ENCODE results near the gene ICAM1. TPM values are rescaled to one million over a fixed set of nuclear protein-coding genes. Genes with fewer than 3 reads are reported as not detected.

Gene ICAM1
- total and polyA plus RNA-seq, 2 of the 13 experiments (the other 11 are each of a cell fraction or from before 2014, with no cell fraction given), result 37.9 to 98.4 TPM

DNA sequence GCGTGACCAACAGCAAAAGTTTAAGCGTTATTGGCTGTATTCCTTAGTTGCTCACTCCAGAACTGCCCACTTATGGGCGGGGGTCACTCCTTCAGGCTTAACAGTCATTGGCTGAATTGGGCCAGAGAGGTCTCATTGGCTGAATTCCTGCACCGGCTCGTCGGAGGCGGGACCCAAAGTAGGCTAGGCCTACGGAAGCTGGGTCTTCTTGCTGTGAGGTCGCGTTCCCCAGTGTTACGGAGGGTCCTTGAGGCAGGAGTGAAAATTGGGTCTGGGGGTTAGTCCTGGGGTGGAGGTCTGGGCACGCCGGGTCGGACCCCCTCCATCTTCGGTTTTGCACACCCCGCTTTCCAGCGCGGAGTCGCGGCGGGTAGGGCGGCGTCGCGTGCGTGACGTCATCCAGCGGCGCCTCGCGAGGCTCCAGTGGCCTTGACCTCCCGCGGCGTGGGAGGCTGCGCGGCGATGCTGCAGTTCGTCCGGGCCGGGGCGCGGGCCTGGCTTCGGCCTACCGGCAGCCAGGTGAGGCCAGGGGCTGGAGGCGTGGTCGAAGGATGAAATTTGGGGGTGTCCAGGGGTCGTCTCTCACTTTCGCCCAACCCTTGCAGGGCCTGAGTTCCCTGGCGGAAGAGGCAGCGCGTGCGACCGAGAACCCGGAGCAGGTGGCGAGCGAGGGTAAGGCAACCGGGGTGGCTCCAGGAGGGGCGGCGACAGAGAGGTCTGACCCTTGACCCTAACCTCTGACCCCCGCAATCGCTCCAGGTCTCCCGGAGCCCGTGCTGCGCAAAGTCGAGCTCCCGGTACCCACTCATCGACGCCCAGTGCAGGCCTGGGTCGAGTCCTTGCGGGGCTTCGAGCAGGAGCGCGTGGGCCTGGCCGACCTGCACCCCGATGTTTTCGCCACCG is 18.9 kb upstream of the ICAM1 start, which contains the start of gene MRPL4 (continued):
- peak; percentile 58; the same call in 1 of the 2 replicates for TF ChIP-seq ZNF790 (CRISPR knock-in tag; IDR thresholded peaks at IDR 0.05; ENCODE audit: borderline replicate concordance)
- TF ChIP-seq ZNF569 (CRISPR knock-in tag; IDR thresholded peaks at IDR 0.05; ENCODE audit: borderline replicate concordance), result no peak
- TF ChIP-seq, protein P1, sequence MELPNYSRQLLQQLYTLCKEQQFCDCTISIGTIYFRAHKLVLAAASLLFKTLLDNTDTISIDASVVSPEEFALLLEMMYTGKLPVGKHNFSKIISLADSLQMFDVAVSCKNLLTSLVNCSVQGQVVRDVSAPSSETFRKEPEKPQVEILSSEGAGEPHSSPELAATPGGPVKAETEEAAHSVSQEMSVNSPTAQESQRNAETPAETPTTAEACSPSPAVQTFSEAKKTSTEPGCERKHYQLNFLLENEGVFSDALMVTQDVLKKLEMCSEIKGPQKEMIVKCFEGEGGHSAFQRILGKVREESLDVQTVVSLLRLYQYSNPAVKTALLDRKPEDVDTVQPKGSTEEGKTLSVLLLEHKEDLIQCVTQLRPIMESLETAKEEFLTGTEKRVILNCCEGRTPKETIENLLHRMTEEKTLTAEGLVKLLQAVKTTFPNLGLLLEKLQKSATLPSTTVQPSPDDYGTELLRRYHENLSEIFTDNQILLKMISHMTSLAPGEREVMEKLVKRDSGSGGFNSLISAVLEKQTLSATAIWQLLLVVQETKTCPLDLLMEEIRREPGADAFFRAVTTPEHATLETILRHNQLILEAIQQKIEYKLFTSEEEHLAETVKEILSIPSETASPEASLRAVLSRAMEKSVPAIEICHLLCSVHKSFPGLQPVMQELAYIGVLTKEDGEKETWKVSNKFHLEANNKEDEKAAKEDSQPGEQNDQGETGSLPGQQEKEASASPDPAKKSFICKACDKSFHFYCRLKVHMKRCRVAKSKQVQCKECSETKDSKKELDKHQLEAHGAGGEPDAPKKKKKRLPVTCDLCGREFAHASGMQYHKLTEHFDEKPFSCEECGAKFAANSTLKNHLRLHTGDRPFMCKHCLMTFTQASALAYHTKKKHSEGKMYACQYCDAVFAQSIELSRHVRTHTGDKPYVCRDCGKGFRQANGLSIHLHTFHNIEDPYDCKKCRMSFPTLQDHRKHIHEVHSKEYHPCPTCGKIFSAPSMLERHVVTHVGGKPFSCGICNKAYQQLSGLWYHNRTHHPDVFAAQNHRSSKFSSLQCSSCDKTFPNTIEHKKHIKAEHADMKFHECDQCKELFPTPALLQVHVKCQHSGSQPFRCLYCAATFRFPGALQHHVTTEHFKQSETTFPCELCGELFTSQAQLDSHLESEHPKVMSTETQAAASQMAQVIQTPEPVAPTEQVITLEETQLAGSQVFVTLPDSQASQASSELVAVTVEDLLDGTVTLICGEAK (IDR thresholded peaks at IDR 0.05), result no peak
- TF ChIP-seq, protein P1 (CRISPR knock-in tag; IDR thresholded peaks at IDR 0.05), result peak; percentile 75; the same call in 1 of the 2 replicates
- TF ChIP-seq KDM4B (CRISPR knock-in tag; IDR thresholded peaks at IDR 0.05), result no peak; the same call in 1 of the 2 replicates
- TF ChIP-seq, protein P2, sequence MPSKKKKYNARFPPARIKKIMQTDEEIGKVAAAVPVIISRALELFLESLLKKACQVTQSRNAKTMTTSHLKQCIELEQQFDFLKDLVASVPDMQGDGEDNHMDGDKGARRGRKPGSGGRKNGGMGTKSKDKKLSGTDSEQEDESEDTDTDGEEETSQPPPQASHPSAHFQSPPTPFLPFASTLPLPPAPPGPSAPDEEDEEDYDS (CRISPR knock-in tag; IDR thresholded peaks at IDR 0.05), result 0 out of 2 replicates have a peak, but pooled peaks have one; percentile 18
- 0 out of 2 replicates have a peak, but pooled peaks have one; percentile 56 for TF ChIP-seq ZNF224 (CRISPR knock-in tag; IDR thresholded peaks at IDR 0.05)
- TF ChIP-seq MIER2 (CRISPR knock-in tag; IDR thresholded peaks at IDR 0.05), result no peak
- TF ChIP-seq RELA (CRISPR knock-in tag; IDR thresholded peaks at IDR 0.05), result no peak
- TF ChIP-seq HIVEP1 (CRISPR knock-in tag; IDR thresholded peaks at IDR 0.05), result no peak
- peak; percentile 87 for TF ChIP-seq HES4 (CRISPR knock-in tag; IDR thresholded peaks at IDR 0.05; ENCODE audit: borderline replicate concordance)
- no peak for TF ChIP-seq RBAK (CRISPR knock-in tag; IDR thresholded peaks at IDR 0.05)
- 0 out of 2 replicates have a peak, but pooled peaks have one; percentile 38 for TF ChIP-seq ZFP82 (CRISPR knock-in tag; IDR thresholded peaks at IDR 0.05; ENCODE audit: borderline replicate concordance)
- TF ChIP-seq ZNF563 (CRISPR knock-in tag; IDR thresholded peaks at IDR 0.05), result peak; percentile 63; the same call in 1 of the 2 replicates
- TF ChIP-seq ZNF451 (CRISPR knock-in tag; IDR thresholded peaks at IDR 0.05), result peak; percentile 65; the same call in 1 of the 2 replicates
- TF ChIP-seq ZKSCAN8 (CRISPR knock-in tag; IDR thresholded peaks at IDR 0.05; ENCODE audit: borderline replicate concordance), result peak; percentile 73; the same call in 1 of the 2 replicates
- TF ChIP-seq NFE2L1 (CRISPR knock-in tag; IDR thresholded peaks at IDR 0.05; ENCODE audit: borderline replicate concordance), result peak; percentile 44; the same call in 1 of the 2 replicates
- TF ChIP-seq MTA3 (CRISPR knock-in tag; IDR thresholded peaks at IDR 0.05), result no peak
- TF ChIP-seq, protein P3, sequence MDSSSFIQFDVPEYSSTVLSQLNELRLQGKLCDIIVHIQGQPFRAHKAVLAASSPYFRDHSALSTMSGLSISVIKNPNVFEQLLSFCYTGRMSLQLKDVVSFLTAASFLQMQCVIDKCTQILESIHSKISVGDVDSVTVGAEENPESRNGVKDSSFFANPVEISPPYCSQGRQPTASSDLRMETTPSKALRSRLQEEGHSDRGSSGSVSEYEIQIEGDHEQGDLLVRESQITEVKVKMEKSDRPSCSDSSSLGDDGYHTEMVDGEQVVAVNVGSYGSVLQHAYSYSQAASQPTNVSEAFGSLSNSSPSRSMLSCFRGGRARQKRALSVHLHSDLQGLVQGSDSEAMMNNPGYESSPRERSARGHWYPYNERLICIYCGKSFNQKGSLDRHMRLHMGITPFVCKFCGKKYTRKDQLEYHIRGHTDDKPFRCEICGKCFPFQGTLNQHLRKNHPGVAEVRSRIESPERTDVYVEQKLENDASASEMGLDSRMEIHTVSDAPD (CRISPR knock-in tag; IDR thresholded peaks at IDR 0.05), result 0 out of 2 replicates have a peak, but pooled peaks have one; percentile 43

All from HepG2 (cell line).